H1 (cell line): ENCODE data around the gene CRTC2. TPM values are rescaled to one million over a fixed set of nuclear protein-coding genes. Genes with fewer than 3 reads are reported as not detected.

Experiments
- KDM4A ChIP-seq: IDR thresholded peaks from one replicate; pipeline ENCODE4 v1.7.1; 2012; ENCODE audit warnings: low read depth, mild to moderate bottlenecking, moderate library complexity, low read length, inconsistent platforms; ENCODE audit not compliant: severe bottlenecking
- RAD21 ChIP-seq, 2 experiments: IDR thresholded peaks in 1 of 2; conservative IDR thresholded peaks in 1 of 2; 2 replicates each; pipeline ENCODE4 v1.6.1; 2011; ENCODE audit warnings: low read depth in 2 of 2, low read length in 2 of 2, improper control_type of control experiment in 1 of 2, inconsistent platforms in 1 of 2, mild to moderate bottlenecking in 1 of 2, moderate library complexity in 1 of 2
- RXRA ChIP-seq: IDR thresholded peaks from 2 replicates; pipeline ENCODE4 v1.6.1; 2011; ENCODE audit warnings: low read depth, mild to moderate bottlenecking, low read length, moderate library complexity; ENCODE audit not compliant: insufficient read depth
- SP2 ChIP-seq: IDR thresholded peaks from 2 replicates; pipeline ENCODE4 v1.6.1; 2012; ENCODE audit warnings: mild to moderate bottlenecking, low read length, inconsistent platforms
- polyA plus RNA-seq, 7 experiments: library from polyadenylated mRNA; depleted of rRNA in 3 of 7; stranded (reverse) in 5 of 7; unstranded in 2 of 7; fragments of >200 nt in 5 of 7; fragments of 200-250 nt in 2 of 7; gene quantifications; 1 replicate in 5 of 7; 2 replicates in 1 of 7; 4 replicates in 1 of 7; pipeline versions ENCODE4 v1.2.1 to v1.2.3, GENCODE V29; 2011 to 2013; ENCODE audit warnings: missing spikeins in 2 of 7, mixed read lengths in 2 of 7
- total RNA-seq: library from RNA; stranded (reverse); fragmentation: NEBNext Ultra II Directional; extraction: Animal tissue kit (Norgen Biotek cat#: 25700); gene quantifications from 2 replicates; pipeline ENCODE4 v1.2.1, GENCODE V29; 2021
- TF ChIP-seq, protein P1 (sequence below): IDR thresholded peaks from 2 replicates; pipeline ENCODE4 v1.6.1; 2012; ENCODE audit warnings: inconsistent platforms

CRTC2 gene
- total and polyA plus RNA-seq, 2 of the 8 experiments (the other 6 are each of a cell fraction or from before 2014, with no cell fraction given), result 28.6 to 34.3 TPM

DNA sequence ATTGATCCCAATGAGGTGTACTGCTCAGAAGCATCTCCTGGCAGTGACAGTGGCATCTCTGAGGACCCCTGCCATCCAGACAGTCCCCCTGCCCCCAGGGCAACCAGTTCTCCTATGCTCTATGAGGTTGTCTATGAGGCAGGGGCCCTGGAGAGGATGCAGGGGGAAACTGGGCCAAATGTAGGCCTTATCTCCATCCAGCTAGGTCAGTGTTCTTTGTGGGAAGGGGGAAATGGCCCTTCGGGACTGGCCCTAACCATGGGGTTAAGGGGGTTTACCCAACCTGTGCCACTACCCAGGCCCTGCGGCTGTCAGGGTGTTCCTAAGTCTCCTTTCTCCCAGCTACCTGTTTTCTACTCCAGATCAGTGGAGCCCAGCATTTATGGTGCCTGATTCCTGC lies 10.6 kb upstream of the CRTC2 start (continued):
- no peak for TF ChIP-seq RXRA
- no peak for TF ChIP-seq KDM4A
- no peak for TF ChIP-seq RAD21 (IDR thresholded peaks at IDR 0.05 in 1 of 2, conservative IDR thresholded peaks at IDR 0.05 in 1 of 2; ENCODE audit: low read depth in 2 of 2, low read length in 2 of 2)
- no peak for TF ChIP-seq SP2
- TF ChIP-seq, protein P1, sequence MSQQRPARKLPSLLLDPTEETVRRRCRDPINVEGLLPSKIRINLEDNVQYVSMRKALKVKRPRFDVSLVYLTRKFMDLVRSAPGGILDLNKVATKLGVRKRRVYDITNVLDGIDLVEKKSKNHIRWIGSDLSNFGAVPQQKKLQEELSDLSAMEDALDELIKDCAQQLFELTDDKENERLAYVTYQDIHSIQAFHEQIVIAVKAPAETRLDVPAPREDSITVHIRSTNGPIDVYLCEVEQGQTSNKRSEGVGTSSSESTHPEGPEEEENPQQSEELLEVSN, result no peak
- TF ChIP-seq, all 59 proteins: peak for 0
